ENCODE data around the gene CLCNKA.

DNA sequence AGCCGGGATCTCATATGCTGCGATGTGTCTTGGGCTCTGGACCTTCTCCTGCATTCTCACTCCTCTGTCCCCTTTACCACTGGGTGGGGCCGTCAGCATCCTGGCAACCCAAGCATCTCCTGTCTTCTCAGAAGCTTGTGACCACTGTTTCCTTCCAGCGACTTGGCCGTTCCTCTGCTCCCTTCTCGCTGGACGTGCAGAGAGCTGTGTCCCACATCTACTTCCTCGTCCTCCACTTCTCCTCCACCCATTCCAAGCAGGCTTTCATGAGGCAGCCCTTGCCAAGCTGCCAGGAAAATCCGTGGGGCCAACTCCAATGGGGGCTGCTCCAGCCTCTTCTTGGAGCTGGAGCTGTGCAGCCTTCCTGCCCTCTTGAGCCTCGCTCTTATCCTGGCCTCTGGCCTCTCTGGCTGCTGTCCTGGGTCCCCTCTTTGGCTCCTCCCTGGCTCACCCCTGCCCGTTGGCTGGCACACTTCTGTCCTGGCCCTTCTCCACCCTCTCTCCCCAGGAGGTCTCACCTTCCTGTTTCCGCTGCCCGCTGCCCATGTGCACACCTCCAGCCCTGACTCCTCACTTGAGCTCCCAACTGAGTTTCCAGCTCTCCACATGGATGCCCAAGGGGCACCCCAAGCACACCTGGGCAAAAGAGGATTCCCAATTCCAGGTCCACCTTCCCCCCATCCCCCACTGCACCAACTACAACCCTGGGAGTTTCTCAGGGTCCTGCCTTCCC, 42.9 kb downstream of the CLCNKA start:
- TF ChIP-seq, protein P1, sequence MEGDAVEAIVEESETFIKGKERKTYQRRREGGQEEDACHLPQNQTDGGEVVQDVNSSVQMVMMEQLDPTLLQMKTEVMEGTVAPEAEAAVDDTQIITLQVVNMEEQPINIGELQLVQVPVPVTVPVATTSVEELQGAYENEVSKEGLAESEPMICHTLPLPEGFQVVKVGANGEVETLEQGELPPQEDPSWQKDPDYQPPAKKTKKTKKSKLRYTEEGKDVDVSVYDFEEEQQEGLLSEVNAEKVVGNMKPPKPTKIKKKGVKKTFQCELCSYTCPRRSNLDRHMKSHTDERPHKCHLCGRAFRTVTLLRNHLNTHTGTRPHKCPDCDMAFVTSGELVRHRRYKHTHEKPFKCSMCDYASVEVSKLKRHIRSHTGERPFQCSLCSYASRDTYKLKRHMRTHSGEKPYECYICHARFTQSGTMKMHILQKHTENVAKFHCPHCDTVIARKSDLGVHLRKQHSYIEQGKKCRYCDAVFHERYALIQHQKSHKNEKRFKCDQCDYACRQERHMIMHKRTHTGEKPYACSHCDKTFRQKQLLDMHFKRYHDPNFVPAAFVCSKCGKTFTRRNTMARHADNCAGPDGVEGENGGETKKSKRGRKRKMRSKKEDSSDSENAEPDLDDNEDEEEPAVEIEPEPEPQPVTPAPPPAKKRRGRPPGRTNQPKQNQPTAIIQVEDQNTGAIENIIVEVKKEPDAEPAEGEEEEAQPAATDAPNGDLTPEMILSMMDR (IDR thresholded peaks at IDR 0.05), result no peak
- TF ChIP-seq ZFX (IDR thresholded peaks at IDR 0.05; ENCODE audit: borderline replicate concordance), result no peak
